CD14-positive monocyte (primary cell): ENCODE data around the gene COL10A1. TPM values are rescaled to one million over a fixed set of nuclear protein-coding genes. Genes with fewer than 3 reads are reported as not detected.

Experiments used
- DNase-seq, 3 donors: peaks; one replicate each; pipeline ENCODE4 v3.0.0-alpha.2; 2011 to 2022
- H2AFZ ChIP-seq: 2 replicates; pipeline ENCODE4 v1.6.0; 2012; ENCODE audit warnings: mild to moderate bottlenecking, low read depth, low read length, inconsistent platforms; ENCODE audit not compliant: insufficient read depth, poor library complexity, severe bottlenecking
- H3K27ac ChIP-seq, 2 donors: 1 replicate in 1 of 2; 2 replicates in 1 of 2; pipeline ENCODE4 v1.5.1; 2012 to 2013; ENCODE audit warnings: low read length in 2 of 2, control low read depth in 1 of 2, inconsistent platforms in 1 of 2, low read depth in 1 of 2, mild to moderate bottlenecking in 1 of 2
- H3K27me3 ChIP-seq, 2 donors: one replicate each; pipeline versions ENCODE4 v1.6.0 to v1.6.1; 2011 to 2013; ENCODE audit warnings: low read length in 2 of 2; ENCODE audit not compliant: control insufficient read depth in 2 of 2, insufficient read depth in 2 of 2
- H3K36me3 ChIP-seq, 2 donors: replicated peaks in 1 of 2; 1 replicate in 1 of 2; 2 replicates in 1 of 2; pipeline versions ENCODE4 v1.5.1 to v1.6.1; 2012 to 2013; ENCODE audit warnings: low read length in 2 of 2, control low read depth in 1 of 2, inconsistent platforms in 1 of 2, mild to moderate bottlenecking in 1 of 2; ENCODE audit not compliant: insufficient read depth in 2 of 2, control insufficient read depth in 1 of 2
- H3K4me1 ChIP-seq, 2 donors: 1 replicate in 1 of 2; 2 replicates in 1 of 2; pipeline versions ENCODE4 v1.5.1 to v1.6.1; 2012 to 2013; ENCODE audit warnings: low read length in 2 of 2, control low read depth in 1 of 2, inconsistent platforms in 1 of 2, mild to moderate bottlenecking in 1 of 2, moderate library complexity in 1 of 2; ENCODE audit not compliant: insufficient read depth in 2 of 2, control insufficient read depth in 1 of 2
- H3K4me2 ChIP-seq: replicated peaks from 2 replicates; pipeline ENCODE3; 2012; ENCODE audit warnings: low read length, moderate library complexity, mild to moderate bottlenecking; ENCODE audit not compliant: poor library complexity, severe bottlenecking; ENCODE audit errors: extremely low read depth
- H3K4me3 ChIP-seq, 3 experiments: fragments of 200-600 bp in 1 of 3; sonication (generic) in 1 of 3; replicated peaks in 1 of 3; 1 replicate in 2 of 3; 2 replicates in 1 of 3; pipeline ENCODE4 v1.5.1; 2011 to 2013; ENCODE audit warnings: low read length in 3 of 3, mild to moderate bottlenecking in 3 of 3, control low read depth in 2 of 3, low read depth in 2 of 3, inconsistent platforms in 1 of 3, moderate library complexity in 1 of 3
- H3K79me2 ChIP-seq: 2 replicates; pipeline ENCODE4 v1.6.0; 2012; ENCODE audit warnings: mild to moderate bottlenecking, control low read depth, inconsistent platforms, low read length, moderate library complexity; ENCODE audit not compliant: insufficient read depth
- H3K9ac ChIP-seq: 2 replicates; pipeline ENCODE4 v1.6.0; 2017; ENCODE audit warnings: low read length, mild to moderate bottlenecking; ENCODE audit not compliant: insufficient read depth, poor library complexity, severe bottlenecking
- H3K9me3 ChIP-seq, 2 donors: replicated peaks in 1 of 2; 1 replicate in 1 of 2; 2 replicates in 1 of 2; pipeline versions ENCODE4 v1.5.1 to v1.6.1; 2012 to 2013; ENCODE audit warnings: low read length in 2 of 2, control low read depth in 1 of 2; ENCODE audit not compliant: control insufficient read depth in 1 of 2, insufficient read depth in 1 of 2
- H4K20me1 ChIP-seq: 2 replicates; pipeline ENCODE4 v1.6.0; 2012; ENCODE audit warnings: mild to moderate bottlenecking, low read length, control low read depth, moderate library complexity; ENCODE audit not compliant: insufficient read depth
- H3K27ac Mint-ChIP-seq, 7 donors: one replicate each; pipeline ENCODE4 v1.8.0; 2020; ENCODE audit warnings: mild to moderate bottlenecking in 7 of 7, mixed read lengths in 7 of 7, moderate library complexity in 6 of 7, inconsistent platforms in 2 of 7
- H3K27me3 Mint-ChIP-seq, 3 donors: one replicate each; pipeline ENCODE4 v1.8.0; 2021 to 2022; ENCODE audit warnings: low read depth in 3 of 3, mild to moderate bottlenecking in 3 of 3, mixed read lengths in 3 of 3, moderate library complexity in 3 of 3, inconsistent platforms in 1 of 3
- H3K36me3 Mint-ChIP-seq, 2 donors: one replicate each; pipeline ENCODE4 v1.8.0; 2020; ENCODE audit warnings: mixed read lengths in 2 of 2, inconsistent platforms in 1 of 2, mild to moderate bottlenecking in 1 of 2
- H3K4me1 Mint-ChIP-seq: one replicate; pipeline ENCODE4 v1.8.0; 2020; ENCODE audit warnings: mild to moderate bottlenecking, mixed read lengths
- H3K4me3 Mint-ChIP-seq, 2 donors: one replicate each; pipeline ENCODE4 v1.8.0; 2020; ENCODE audit warnings: mild to moderate bottlenecking in 2 of 2, mixed read lengths in 2 of 2, moderate library complexity in 1 of 2
- H3K9me3 Mint-ChIP-seq, 7 donors: one replicate each; pipeline ENCODE4 v1.8.0; 2020 to 2022; ENCODE audit warnings: mixed read lengths in 7 of 7, mild to moderate bottlenecking in 6 of 7, moderate library complexity in 6 of 7, inconsistent platforms in 2 of 7
- CTCF ChIP-seq: fragments of 200-600 bp; IDR thresholded peaks from one replicate; pipeline ENCODE4 v1.8.0; 2022; ENCODE audit warnings: antibody characterized with exemption, mild to moderate bottlenecking
- WGBS: methylation state at CpG from one replicate; pipeline ENCODE4 v1.1.5; 2013; ENCODE audit warnings: missing lambda C conversion rate; ENCODE audit not compliant: insufficient coverage; 5-methylcytosine and 5-hydroxymethylcytosine counted together
- intact Hi-C, 2 donors: fragments of 100-400 bp; cut with micrococcal nuclease; formaldehyde crosslinking; loops; one replicate each; pipeline versions ENCODE4 v1.15.0 to v1.15.1; 2023
- polyA minus RNA-seq: library from RNA; depleted of rRNA, polyadenylated mRNA; stranded (reverse); fragments of >200 nt; gene quantifications from 2 replicates; pipeline ENCODE4 v1.2.3, GENCODE V29; 2012
- polyA plus RNA-seq, 3 donors: library from polyadenylated mRNA; depleted of rRNA in 1 of 3; unstranded in 2 of 3; stranded (reverse) in 1 of 3; fragments of 300-500 nt in 2 of 3; fragments of >200 nt in 1 of 3; fragmentation: Illumina TruSeq in 2 of 3; gene quantifications; 1 replicate in 2 of 3; 2 replicates in 1 of 3; pipeline ENCODE4 v1.2.3, GENCODE V29; 2012 to 2021
- total RNA-seq, 12 experiments: library from RNA in 1 of 12; stranded (reverse) in 1 of 12; fragments of 120-200 nt in 1 of 12; gene quantifications; one replicate each; pipeline ENCODE4 v1.2.4 and lab custom pipeline; 2013 to 2026; ENCODE audit warnings: mixed read lengths in 6 of 12, inconsistent platforms in 1 of 12

The COL10A1 gene
- total RNA-seq (2013), result not detected
- polyA plus RNA-seq, result not detected
- not detected in 2 replicates for polyA minus RNA-seq
- total RNA-seq (lab: John Stamatoyannopoulos, UW), result 0 to 1.5 (median 0) reads per million in 11 experiments

- no peak within 1 kb of the TSS for H3K27ac Mint-ChIP-seq
- 100% methylated on average over 3 of the region's 6 CpGs for WGBS
- no peaks in the 10 kb centered on the region for H3K27me3 Mint-ChIP-seq
- H3K9me3 Mint-ChIP-seq, result no peaks in the 10 kb centered on the region
- no peak for TF ChIP-seq CTCF
- intact Hi-C loops, result no loop called here
- Histone ChIP-seq H4K20me1 (no peaks in the 10 kb centered on the region), H2AFZ (no peak within 1 kb of the TSS), H3K9ac (no peak within 1 kb of the TSS), H3K27me3 (no peaks in the 10 kb centered on the region), H3K27ac (no peak within 1 kb of the TSS), H3K36me3 (no peaks in the 10 kb centered on the region), H3K4me1 (no peaks in the 10 kb centered on the region), H3K4me3 (no peak within 1 kb of the TSS), H3K9me3 (no peaks in the 10 kb centered on the region), H3K79me2 (no peaks in the 10 kb centered on the region), H3K4me2 (no peak within 1 kb of the TSS)
- peaks cover 6 to 10% of the 10 kb centered on the region in 2 donors for H3K36me3 Mint-ChIP-seq
- no peak for DNase-seq
- H3K4me3 Mint-ChIP-seq, result no peak within 1 kb of the TSS
- H3K4me1 Mint-ChIP-seq, result no peaks in the 10 kb centered on the region
Observed at GRCh38 chr6:116126032-116126431, at the start of gene COL10A1. Gene COL10A1, minus strand, starts transcription at chr6:116126132. Its CDS starts 640 bp downstream, at chr6:116125492.

- Mint-ChIP-seq H3K27ac (no peak overlapping the region), H3K4me3 (no peak overlapping the region), H3K27me3 (no peaks in the 10 kb centered on the region), H3K4me1 (no peaks in the 10 kb centered on the region), H3K36me3 (peaks cover 9% of the 10 kb centered on the region in 2 donors), H3K9me3 (peaks cover 8 to 23% (median 13%) of the 10 kb centered on the region in 7 donors)
- no peak overlapping the region for H3K4me2 ChIP-seq
- H3K9ac ChIP-seq, result no peak overlapping the region
- peaks cover 3 to 13% of the 10 kb centered on the region in 2 donors for H3K9me3 ChIP-seq
- H3K36me3 ChIP-seq, result no peaks in the 10 kb centered on the region
- no peaks in the 10 kb centered on the region for H3K27me3 ChIP-seq
- no peak for DNase-seq
- no peak overlapping the region for H3K27ac ChIP-seq
- H3K79me2 ChIP-seq, result no peaks in the 10 kb centered on the region
- H4K20me1 ChIP-seq, result no peaks in the 10 kb centered on the region
- no peak for TF ChIP-seq CTCF
- intact Hi-C loops, result no loop called here
- no peak overlapping the region for H3K4me3 ChIP-seq
- no CpG with 5 or more reads among the region's 2 CpGs for WGBS
- no peaks in the 10 kb centered on the region for H3K4me1 ChIP-seq
- no peak overlapping the region for H2AFZ ChIP-seq
Observed at GRCh38 chr6:116175344-116175743, 49.4 kb upstream of the COL10A1 start.
